Measurements from ENCODE around the gene LIN7A.

- TF ChIP-seq CTCF (conservative IDR thresholded peaks at IDR 0.05 in 1 of 2, IDR thresholded peaks at IDR 0.05 in 1 of 2; ENCODE audit: low read depth in 1 of 2, low read length in 2 of 2) (no peak), EZH2 (IDR thresholded peaks at IDR 0.05; ENCODE audit: low read length, missing control alignments) (no peak)
These were observed 35.0 kb downstream of the LIN7A start for GRCh38 chr12:80902711-80903110.
